GM20000 (cell line): Measurements from ENCODE around the gene CLSTN2.

Experiments used
- DNase-seq: peaks from one replicate; pipeline ENCODE4 v3.0.0; 2012; ENCODE audit warnings: low spot score
- TF ChIP-seq, protein P1 (sequence below): IDR thresholded peaks from 2 replicates; pipeline ENCODE4 v1.5.1; 2012; ENCODE audit warnings: mild to moderate bottlenecking, control low read depth; ENCODE audit errors: extremely low read depth, missing control alignments

Gene CLSTN2

DNA sequence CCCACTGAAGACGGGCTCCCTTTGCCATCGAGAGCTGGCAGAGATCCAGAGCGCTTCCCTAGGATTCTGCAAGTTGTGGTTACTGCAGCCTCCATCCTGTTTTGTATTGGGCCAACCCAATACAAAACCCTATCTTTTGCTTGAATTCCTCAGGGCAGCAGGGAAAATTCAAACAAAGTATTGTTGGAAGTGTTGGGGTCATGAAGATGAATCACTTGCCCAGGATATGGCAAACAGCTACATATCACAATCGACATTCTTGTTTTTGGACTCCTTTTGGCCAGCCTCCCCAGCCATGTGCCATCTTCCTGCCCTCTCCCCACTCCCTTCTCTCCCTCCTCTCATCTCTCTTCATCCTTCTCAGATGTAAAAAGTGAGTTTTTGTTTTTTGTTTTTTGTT, 642.9 kb downstream of the CLSTN2 start:
- DNase-seq = no peak
- TF ChIP-seq, protein P1, sequence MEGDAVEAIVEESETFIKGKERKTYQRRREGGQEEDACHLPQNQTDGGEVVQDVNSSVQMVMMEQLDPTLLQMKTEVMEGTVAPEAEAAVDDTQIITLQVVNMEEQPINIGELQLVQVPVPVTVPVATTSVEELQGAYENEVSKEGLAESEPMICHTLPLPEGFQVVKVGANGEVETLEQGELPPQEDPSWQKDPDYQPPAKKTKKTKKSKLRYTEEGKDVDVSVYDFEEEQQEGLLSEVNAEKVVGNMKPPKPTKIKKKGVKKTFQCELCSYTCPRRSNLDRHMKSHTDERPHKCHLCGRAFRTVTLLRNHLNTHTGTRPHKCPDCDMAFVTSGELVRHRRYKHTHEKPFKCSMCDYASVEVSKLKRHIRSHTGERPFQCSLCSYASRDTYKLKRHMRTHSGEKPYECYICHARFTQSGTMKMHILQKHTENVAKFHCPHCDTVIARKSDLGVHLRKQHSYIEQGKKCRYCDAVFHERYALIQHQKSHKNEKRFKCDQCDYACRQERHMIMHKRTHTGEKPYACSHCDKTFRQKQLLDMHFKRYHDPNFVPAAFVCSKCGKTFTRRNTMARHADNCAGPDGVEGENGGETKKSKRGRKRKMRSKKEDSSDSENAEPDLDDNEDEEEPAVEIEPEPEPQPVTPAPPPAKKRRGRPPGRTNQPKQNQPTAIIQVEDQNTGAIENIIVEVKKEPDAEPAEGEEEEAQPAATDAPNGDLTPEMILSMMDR = no peak

DNA sequence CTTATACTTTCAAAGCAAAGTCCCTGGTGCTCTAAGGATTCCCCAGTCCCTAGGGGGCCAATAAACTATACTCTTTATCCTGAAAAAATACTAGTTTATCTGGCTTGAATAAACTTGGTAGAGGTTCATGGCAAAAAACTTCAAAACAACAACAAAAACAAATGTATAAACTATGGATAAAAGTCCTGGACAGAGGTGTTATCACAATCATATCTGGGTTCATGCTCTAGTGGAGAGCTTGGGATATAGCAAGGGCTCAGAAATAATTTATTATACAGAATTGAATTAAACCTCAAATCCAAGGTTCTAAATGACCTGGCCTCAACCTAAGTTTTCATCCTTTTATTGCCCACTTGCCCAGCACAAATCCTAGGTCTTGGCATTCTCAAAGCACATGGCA, 644.3 kb downstream of the CLSTN2 start:
- no peak for DNase-seq
- TF ChIP-seq, protein P1 = no peak

DNA sequence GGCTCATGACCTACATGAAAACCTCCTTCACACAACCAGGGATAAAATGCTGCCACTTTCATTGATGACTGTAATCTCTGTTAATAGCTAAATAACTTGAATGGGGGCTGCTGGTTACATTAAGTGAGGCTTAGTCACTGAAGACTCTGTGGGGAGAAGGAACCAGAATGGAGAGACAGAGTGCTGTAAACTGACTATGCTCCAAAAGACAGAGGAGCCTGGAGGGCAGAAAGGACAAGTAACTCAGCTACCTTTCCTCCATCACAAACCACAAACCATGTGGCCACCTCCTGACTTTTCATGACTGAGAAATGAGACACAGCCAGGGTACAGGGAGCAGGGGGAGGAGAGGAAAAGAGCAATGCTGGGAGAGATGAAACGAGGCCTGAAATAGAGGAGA, 645.8 kb downstream of the CLSTN2 start:
- TF ChIP-seq, protein P1 = no peak
- no peak for DNase-seq

DNA sequence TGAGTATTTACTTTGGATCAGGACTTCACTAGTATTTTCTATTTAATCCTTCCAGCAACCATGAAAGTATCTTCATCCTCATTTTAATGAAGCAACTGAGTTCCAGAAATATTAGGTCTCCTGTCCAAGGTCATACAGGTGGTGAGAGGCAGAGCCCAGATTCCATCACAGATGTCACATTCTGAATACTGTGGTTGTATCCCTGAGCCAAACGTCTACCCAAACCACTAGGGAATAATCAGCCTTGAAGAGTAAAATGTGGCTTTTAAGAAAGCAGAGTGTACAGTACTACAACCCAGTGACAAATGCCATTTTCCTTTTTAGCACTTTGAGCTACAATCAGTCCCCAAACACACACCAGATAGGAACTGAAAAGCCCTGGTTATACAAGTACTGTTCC, 649.6 kb downstream of the CLSTN2 start:
- no peak for DNase-seq
- TF ChIP-seq, protein P1 = no peak

DNA sequence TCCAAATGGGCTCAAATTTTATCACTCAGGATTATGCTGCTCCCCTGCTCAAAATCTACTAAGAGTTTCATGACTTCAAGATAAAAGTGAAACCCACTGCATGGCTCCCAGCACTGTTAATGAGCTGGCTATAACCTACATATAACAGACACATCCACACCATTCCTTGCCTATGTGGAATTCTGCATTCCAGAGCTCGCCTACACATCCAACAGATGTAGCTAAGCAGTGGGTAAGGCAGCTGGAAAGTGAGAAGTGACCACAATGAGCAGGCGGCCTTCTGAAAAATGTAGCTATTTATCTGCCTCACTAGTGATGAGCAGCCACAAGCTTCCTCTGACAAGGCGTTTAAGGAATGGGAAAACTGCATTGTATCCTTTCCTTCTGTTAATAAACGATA, 650.8 kb downstream of the CLSTN2 start:
- DNase-seq = no peak

DNA sequence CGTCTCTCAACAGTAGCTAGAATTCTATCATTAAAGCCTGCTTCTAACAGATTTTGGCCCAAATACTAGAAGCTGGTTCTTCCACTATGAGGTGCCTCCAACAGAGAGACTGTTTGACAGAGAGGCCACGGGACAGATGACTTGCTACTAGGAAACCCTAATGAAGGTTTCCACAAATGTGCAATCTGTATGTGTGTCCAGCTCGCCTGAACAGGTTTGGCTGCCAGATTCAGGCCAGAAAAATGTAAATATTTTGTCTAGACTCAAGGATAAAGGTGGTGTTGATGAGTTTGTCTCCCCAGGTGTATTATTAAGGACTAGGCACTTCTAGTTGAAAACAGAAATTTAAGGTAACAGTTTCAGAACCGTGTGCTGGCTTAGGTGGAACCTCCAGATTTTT, 651.3 kb downstream of the CLSTN2 start:
- TF ChIP-seq, protein P1 = no peak

More for the DNA sequence above, 650.8 kb downstream of the CLSTN2 start:
- TF ChIP-seq, protein P1 = no peak

DNA sequence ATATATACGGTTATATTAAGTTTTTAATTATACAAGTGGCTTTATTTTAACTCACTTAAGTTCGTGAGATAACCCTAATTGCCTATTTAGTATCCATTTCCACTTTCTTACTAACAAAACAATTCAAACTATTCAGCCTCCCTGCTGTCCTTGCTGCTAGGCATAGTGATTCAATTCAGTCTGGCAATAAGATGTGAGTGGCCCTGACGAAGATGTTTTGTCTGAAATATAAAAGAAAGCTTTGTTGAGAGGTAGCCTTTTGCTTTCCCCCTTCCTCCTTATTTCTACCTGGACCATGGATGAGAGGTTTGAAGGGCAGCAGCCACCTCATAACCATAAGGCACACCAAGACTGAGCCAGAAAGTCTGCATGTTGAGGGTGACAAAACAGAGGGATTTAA, 653.6 kb downstream of the CLSTN2 start:
- no peak for DNase-seq
- TF ChIP-seq, protein P1 = no peak

More for the DNA sequence above, 651.3 kb downstream of the CLSTN2 start:
- no peak for DNase-seq
